IPS-20b (cell line): ENCODE data around the gene MEG3.

Source experiments
- H3K27ac ChIP-seq: one replicate; pipeline ENCODE4 v1.5.1; 2013; ENCODE audit warnings: low read length
- H3K27me3 ChIP-seq: 2 replicates; pipeline ENCODE4 v1.6.1; 2013; ENCODE audit warnings: mild to moderate bottlenecking, low read length, inconsistent platforms; ENCODE audit not compliant: insufficient read depth
- H3K36me3 ChIP-seq: 2 replicates; pipeline ENCODE4 v1.6.1; 2013; ENCODE audit warnings: low read depth, mild to moderate bottlenecking, inconsistent platforms, low read length, moderate library complexity; ENCODE audit not compliant: insufficient read depth
- H3K4me1 ChIP-seq: 2 replicates; pipeline ENCODE4 v1.6.1; 2013; ENCODE audit warnings: mild to moderate bottlenecking, control low read depth, inconsistent platforms, low read length, moderate library complexity; ENCODE audit not compliant: insufficient read depth
- H3K4me3 ChIP-seq: 2 replicates; pipeline ENCODE4 v1.5.1; 2013; ENCODE audit warnings: mild to moderate bottlenecking, low read length, inconsistent platforms
- H3K9ac ChIP-seq: 2 replicates; pipeline ENCODE4 v1.6.1; 2013; ENCODE audit warnings: low read depth, mild to moderate bottlenecking, inconsistent platforms, low read length, moderate library complexity
- H3K9me3 ChIP-seq: 2 replicates; pipeline ENCODE4 v1.6.1; 2013; ENCODE audit warnings: mild to moderate bottlenecking, low read depth, low read length, inconsistent platforms; ENCODE audit not compliant: insufficient read depth

MEG3 gene

DNA sequence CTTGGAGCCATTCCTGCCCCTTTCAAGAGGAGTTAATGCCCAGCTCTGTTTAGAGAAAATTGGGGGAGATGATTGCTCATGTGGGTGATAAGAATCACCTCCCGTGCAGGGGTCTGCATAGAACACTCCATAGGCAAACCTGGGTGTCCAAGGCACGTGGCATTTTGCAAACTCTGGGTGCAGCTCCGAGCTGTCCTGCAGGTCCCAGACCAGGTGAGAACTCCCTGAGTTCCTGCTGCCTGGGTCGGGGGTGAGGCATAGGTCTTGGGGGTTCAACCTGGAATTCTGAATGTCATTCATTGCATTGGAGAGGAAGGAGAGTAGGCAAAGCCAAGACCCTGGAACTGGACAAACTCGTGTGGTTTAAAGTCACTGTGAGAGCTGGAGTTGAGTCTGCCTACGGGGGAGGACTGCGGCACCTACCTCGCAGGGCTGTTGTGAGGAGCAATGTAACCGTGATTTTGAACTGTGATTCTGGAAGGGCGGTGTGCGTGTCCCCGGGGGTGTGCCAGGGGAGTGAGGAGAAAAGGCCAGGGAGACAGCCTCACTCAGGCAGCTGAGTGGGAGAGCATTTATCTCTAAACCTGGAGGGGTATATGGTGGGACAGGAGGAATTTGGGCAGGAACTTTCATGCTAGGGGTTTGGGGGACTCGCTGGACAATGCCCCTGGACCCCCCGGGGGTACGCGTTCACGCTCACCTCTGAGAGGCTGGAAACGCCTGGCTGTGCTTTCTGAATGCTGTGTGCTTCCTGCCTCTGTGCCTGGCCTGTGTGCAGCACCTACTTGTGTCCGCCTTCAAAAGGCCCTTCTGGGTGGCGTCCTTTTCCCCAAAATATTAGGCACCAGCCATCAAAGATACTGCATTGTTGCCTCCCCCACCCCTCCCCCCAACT lies 30.4 kb downstream of the MEG3 start:
- no peaks in the 10 kb centered on the region for H3K36me3 ChIP-seq
- H3K9me3 ChIP-seq, result no peaks in the 10 kb centered on the region
- H3K4me1 ChIP-seq, result no peaks in the 10 kb centered on the region
- H3K27me3 ChIP-seq, result no peaks in the 10 kb centered on the region; the same call in 1 of the 2 replicates
- no peak overlapping the region for H3K27ac ChIP-seq
- no peak overlapping the region for H3K9ac ChIP-seq
- H3K4me3 ChIP-seq, result no peak overlapping the region

DNA sequence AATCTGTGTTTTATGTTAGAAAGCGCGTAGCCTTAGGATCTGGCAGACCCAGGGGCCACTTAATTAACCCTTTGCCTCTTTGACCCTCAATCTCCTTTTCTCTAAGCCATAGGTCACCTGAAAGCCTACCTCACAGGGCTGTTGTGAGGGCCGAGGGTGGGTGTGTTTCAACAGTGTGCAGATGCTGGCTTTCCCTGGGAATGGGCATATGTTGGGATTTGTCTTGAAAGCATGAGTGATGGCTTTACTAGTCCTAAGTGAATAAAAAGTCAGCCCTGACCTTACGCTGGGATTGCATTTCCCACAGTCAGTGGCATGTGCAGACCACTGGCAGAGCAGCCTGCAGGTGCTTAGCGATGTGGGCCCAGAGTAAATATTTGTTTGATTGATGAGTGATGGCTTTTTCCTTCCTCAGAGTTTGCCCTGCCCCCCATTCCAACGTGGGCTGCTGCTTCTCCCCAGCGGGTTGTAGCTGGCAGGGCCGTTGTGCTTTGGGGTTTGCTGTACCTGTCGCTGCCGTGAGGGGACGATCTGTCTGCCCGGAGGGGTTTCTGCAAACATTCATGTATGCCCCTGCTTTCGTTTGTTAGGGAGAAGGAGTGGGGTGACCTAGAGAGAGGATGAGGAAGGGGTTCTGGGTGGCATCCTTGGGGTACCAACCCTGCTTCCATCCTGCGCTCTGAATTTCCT lies 31.5 kb downstream of the MEG3 start:
- Histone ChIP-seq H3K4me1 (no peaks in the 10 kb centered on the region), H3K27me3 (no peaks in the 10 kb centered on the region; the same call in 1 of the 2 replicates), H3K9me3 (no peaks in the 10 kb centered on the region), H3K27ac (no peak overlapping the region), H3K36me3 (no peaks in the 10 kb centered on the region), H3K4me3 (no peak overlapping the region), H3K9ac (no peak overlapping the region)

- Histone ChIP-seq H3K4me3 (no peak overlapping the region), H3K36me3 (no peaks in the 10 kb centered on the region), H3K9ac (no peak overlapping the region), H3K9me3 (peaks cover 5% of the 10 kb centered on the region; the same call in 1 of the 2 replicates), H3K27ac (no peak overlapping the region), H3K27me3 (no peaks in the 10 kb centered on the region; the same call in 1 of the 2 replicates), H3K4me1 (no peaks in the 10 kb centered on the region)
These were observed 32.3 kb downstream of the MEG3 start for GRCh38 chr14:100857923-100858837.

GRCh38 chr14:100858838-100859220 lies 32.9 kb downstream of the MEG3 start:
- Histone ChIP-seq H3K9me3 (peaks cover 7% of the 10 kb centered on the region; the same call in 1 of the 2 replicates), H3K27ac (no peak overlapping the region), H3K4me3 (no peak overlapping the region), H3K4me1 (no peaks in the 10 kb centered on the region), H3K36me3 (no peaks in the 10 kb centered on the region), H3K9ac (no peak overlapping the region), H3K27me3 (no peaks in the 10 kb centered on the region; the same call in 1 of the 2 replicates)

DNA sequence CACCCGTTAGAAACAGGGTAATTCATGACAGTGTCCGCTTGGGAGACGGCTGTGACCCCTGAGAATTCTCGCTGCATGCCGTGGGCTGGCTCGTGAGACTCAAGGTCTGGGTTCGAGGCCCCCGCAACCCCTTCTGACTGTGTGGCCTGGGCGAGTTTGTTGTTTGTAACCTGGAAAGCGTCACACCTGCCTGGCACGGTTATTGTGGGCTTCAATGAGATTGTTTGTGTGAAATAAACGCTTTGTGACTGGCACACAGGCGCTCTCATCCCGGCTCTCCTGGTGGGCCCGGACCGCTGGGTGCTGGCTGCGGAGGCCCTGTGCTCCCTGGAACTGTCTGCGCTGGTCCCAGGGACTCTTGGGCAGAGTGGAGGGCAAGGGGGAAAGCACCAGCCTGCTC lies 33.9 kb downstream of the MEG3 start:
- no peaks in the 10 kb centered on the region for H3K4me1 ChIP-seq
- H3K9ac ChIP-seq, result no peak overlapping the region

DNA sequence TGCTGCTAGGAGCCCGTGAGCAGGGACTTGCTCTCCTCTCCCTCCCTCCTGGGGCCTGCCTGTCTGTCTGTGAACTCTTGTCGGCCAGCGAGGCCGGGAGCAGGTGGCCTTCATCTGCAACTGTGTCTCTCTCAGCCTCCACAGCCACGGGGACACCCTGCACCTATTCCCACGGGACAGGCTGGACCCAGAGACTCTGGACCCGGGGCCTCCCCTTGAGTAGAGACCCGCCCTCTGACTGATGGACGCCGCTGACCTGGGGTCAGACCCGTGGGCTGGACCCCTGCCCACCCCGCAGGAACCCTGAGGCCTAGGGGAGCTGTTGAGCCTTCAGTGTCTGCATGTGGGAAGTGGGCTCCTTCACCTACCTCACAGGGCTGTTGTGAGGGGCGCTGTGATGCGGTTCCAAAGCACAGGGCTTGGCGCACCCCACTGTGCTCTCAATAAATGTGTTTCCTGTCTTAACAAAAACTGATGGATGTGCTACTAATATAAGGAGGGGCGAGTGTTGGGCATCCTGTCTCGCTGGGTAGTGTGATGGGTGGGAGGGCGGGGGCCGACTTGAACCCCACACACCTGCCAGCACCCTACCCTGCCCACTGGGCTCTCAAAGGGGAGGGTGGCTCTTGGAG lies 34.8 kb downstream of the MEG3 start:
- Histone ChIP-seq H3K27ac (no peak overlapping the region), H3K4me1 (no peaks in the 10 kb centered on the region), H3K9me3 (peaks cover 7% of the 10 kb centered on the region; the same call in 1 of the 2 replicates), H3K27me3 (no peaks in the 10 kb centered on the region; the same call in 1 of the 2 replicates), H3K36me3 (no peaks in the 10 kb centered on the region), H3K9ac (no peak overlapping the region), H3K4me3 (no peak overlapping the region)

More for the DNA sequence above, 33.9 kb downstream of the MEG3 start:
- H3K36me3 ChIP-seq, result no peaks in the 10 kb centered on the region
- H3K27ac ChIP-seq, result no peak overlapping the region
- no peaks in the 10 kb centered on the region; the same call in 1 of the 2 replicates for H3K27me3 ChIP-seq
- H3K9me3 ChIP-seq, result peaks cover 7% of the 10 kb centered on the region; the same call in 1 of the 2 replicates
- no peak overlapping the region for H3K4me3 ChIP-seq

GRCh38 chr14:100861188-100861936 lies 35.4 kb downstream of the MEG3 start:
- H3K4me1 ChIP-seq, result no peaks in the 10 kb centered on the region
- no peak overlapping the region for H3K4me3 ChIP-seq
- H3K36me3 ChIP-seq, result no peaks in the 10 kb centered on the region
- H3K27me3 ChIP-seq, result no peaks in the 10 kb centered on the region; the same call in 1 of the 2 replicates
- H3K9ac ChIP-seq, result no peak overlapping the region
- H3K27ac ChIP-seq, result no peak overlapping the region
- H3K9me3 ChIP-seq, result peaks cover 7% of the 10 kb centered on the region; the same call in 1 of the 2 replicates

GRCh38 chr14:100861937-100862247 lies 36.0 kb downstream of the MEG3 start:
- Histone ChIP-seq H3K9me3 (peaks cover 7% of the 10 kb centered on the region; the same call in 1 of the 2 replicates), H3K27ac (no peak overlapping the region), H3K4me3 (no peak overlapping the region), H3K27me3 (no peaks in the 10 kb centered on the region; the same call in 1 of the 2 replicates), H3K36me3 (no peaks in the 10 kb centered on the region), H3K9ac (no peak overlapping the region), H3K4me1 (no peaks in the 10 kb centered on the region)

DNA sequence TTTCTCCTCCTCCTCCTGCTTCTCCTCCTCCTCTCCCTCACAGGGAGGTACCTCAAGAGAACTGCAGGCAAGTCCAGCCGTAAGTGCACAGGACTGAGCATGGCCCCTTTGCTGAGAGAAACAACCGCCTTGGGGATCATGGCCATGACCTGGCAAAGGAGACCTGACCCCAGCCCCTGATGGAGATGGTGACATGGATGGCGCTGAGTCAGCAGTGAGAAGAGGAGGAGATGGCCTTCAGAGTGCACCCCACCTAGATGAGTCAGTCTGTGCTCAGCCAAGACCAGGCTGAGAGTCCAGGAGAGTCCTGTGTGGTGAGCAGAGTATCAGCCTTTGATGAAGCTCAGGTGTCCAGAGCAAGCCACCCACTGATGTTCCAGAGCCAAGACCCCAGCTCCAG lies 36.4 kb downstream of the MEG3 start:
- Histone ChIP-seq H3K9me3 (peaks cover 7% of the 10 kb centered on the region; the same call in 1 of the 2 replicates), H3K9ac (no peak overlapping the region), H3K4me3 (no peak overlapping the region), H3K27me3 (no peaks in the 10 kb centered on the region; the same call in 1 of the 2 replicates), H3K27ac (no peak overlapping the region), H3K36me3 (no peaks in the 10 kb centered on the region), H3K4me1 (no peaks in the 10 kb centered on the region)

GRCh38 chr14:100862793-100863192 lies 36.9 kb downstream of the MEG3 start:
- H3K9me3 ChIP-seq, result peaks cover 7% of the 10 kb centered on the region; the same call in 1 of the 2 replicates
- no peak overlapping the region for H3K4me3 ChIP-seq
- no peak overlapping the region for H3K9ac ChIP-seq
- no peaks in the 10 kb centered on the region for H3K4me1 ChIP-seq
- no peak overlapping the region for H3K27ac ChIP-seq
- no peaks in the 10 kb centered on the region; the same call in 1 of the 2 replicates for H3K27me3 ChIP-seq
- no peaks in the 10 kb centered on the region for H3K36me3 ChIP-seq
